GM23338 (cell line): ENCODE results near the gene HHAT. TPM values are rescaled to one million over a fixed set of nuclear protein-coding genes. Genes with fewer than 3 reads are reported as not detected.

Experiments used
- ATAC-seq: fragments of 200-7000 bp; cut with Tn5 transposase; 3 replicates; pipeline ENCODE4 v1.9.1; 2020
- DNase-seq: peaks from one replicate; pipeline ENCODE4 v3.0.0-alpha.2; 2015; ENCODE audit warnings: low spot score
- H2AFZ ChIP-seq: fragments of 200-600 bp; sonication (generic); 2 replicates; pipeline ENCODE4 v1.8.0; 2016; ENCODE audit warnings: antibody characterized with exemption, mild to moderate bottlenecking, moderate library complexity
- H3F3A ChIP-seq: fragments of 200-600 bp; sonication (generic); replicated peaks from 2 replicates; pipeline ENCODE4 v1.8.0; 2017; ENCODE audit warnings: antibody characterized with exemption, mixed run types, low read depth
- H3K27ac ChIP-seq: fragments of 200-600 bp; sonication (generic); 2 replicates; pipeline ENCODE4 v1.6.1; 2016; ENCODE audit warnings: low read depth
- H3K27me3 ChIP-seq: fragments of 200-600 bp; sonication (generic); 2 replicates; pipeline ENCODE4 v1.8.0; 2016; ENCODE audit warnings: mild to moderate bottlenecking, mixed run types, moderate library complexity; ENCODE audit not compliant: insufficient read depth
- H3K36me3 ChIP-seq: fragments of 200-600 bp; sonication (generic); 2 replicates; pipeline ENCODE4 v1.8.0; 2016; ENCODE audit warnings: mild to moderate bottlenecking; ENCODE audit not compliant: insufficient read depth
- H3K4me1 ChIP-seq: fragments of 200-600 bp; sonication (generic); 2 replicates; pipeline ENCODE4 v1.8.0; 2016; ENCODE audit warnings: mild to moderate bottlenecking, moderate library complexity; ENCODE audit not compliant: insufficient read depth
- H3K4me2 ChIP-seq: fragments of 200-600 bp; sonication (generic); 2 replicates; pipeline ENCODE4 v1.7.1; 2017; ENCODE audit warnings: mixed run types
- H3K4me3 ChIP-seq: fragments of 200-600 bp; sonication (generic); 2 replicates; pipeline ENCODE4 v1.6.1; 2016; ENCODE audit warnings: mixed run types
- H3K79me2 ChIP-seq: fragments of 200-600 bp; sonication (generic); replicated peaks from 2 replicates; pipeline ENCODE4 v1.8.0; 2017; ENCODE audit warnings: mild to moderate bottlenecking; ENCODE audit not compliant: insufficient read depth
- H3K9me2 ChIP-seq: fragments of 200-600 bp; sonication (generic); 2 replicates; pipeline ENCODE4 v1.8.0; 2017; ENCODE audit not compliant: insufficient read depth
- H4K20me1 ChIP-seq: fragments of 200-600 bp; sonication (generic); replicated peaks from 2 replicates; pipeline ENCODE4 v1.8.0; 2017; ENCODE audit warnings: mild to moderate bottlenecking; ENCODE audit not compliant: insufficient read depth
- H3K27ac Mint-ChIP-seq: 2 replicates; pipeline ENCODE4 v1.8.0; 2020; ENCODE audit warnings: inconsistent platforms, mild to moderate bottlenecking, moderate library complexity, mixed read lengths
- H3K27me3 Mint-ChIP-seq: 3 replicates; pipeline ENCODE4 v1.8.0; 2022; ENCODE audit warnings: low read depth, mild to moderate bottlenecking, moderate library complexity, mixed read lengths, inconsistent platforms; ENCODE audit not compliant: insufficient read depth, poor library complexity
- H3K36me3 Mint-ChIP-seq: 3 replicates; pipeline ENCODE4 v1.8.0; 2021; ENCODE audit warnings: low read depth, mild to moderate bottlenecking, inconsistent platforms, moderate library complexity, mixed read lengths
- H3K4me1 Mint-ChIP-seq: 3 replicates; pipeline ENCODE4 v1.8.0; 2020; ENCODE audit warnings: mild to moderate bottlenecking, inconsistent platforms, mixed read lengths
- H3K4me3 Mint-ChIP-seq: 3 replicates; pipeline ENCODE4 v1.8.0; 2021; ENCODE audit warnings: moderate library complexity, mild to moderate bottlenecking, inconsistent platforms, mixed read lengths
- H3K9me3 Mint-ChIP-seq: 3 replicates; pipeline ENCODE4 v1.8.0; 2020; ENCODE audit warnings: moderate library complexity, mild to moderate bottlenecking, inconsistent platforms, mixed read lengths
- CREB1 ChIP-seq: fragments of 250-450 bp; sonication (Bioruptor Pico); IDR thresholded peaks from 2 replicates; pipeline ENCODE4 v1.5.0; 2020; ENCODE audit warnings: low read depth, mild to moderate bottlenecking, moderate library complexity
- EZH2 ChIP-seq: fragments of 200-600 bp; sonication (generic); IDR thresholded peaks from one replicate; pipeline ENCODE4 v1.8.0; 2017; ENCODE audit warnings: antibody characterized with exemption, mild to moderate bottlenecking, low read depth; ENCODE audit not compliant: unreplicated experiment
- EZH2phosphoT487 ChIP-seq: fragments of 200-600 bp; sonication (generic); IDR thresholded peaks from one replicate; pipeline ENCODE4 v1.8.1; 2018; ENCODE audit warnings: antibody characterized with exemption; ENCODE audit not compliant: unreplicated experiment
- JUNB ChIP-seq: IDR thresholded peaks from one replicate; pipeline ENCODE4 v1.6.1; 2016; ENCODE audit warnings: antibody characterized with exemption; ENCODE audit not compliant: unreplicated experiment
- NANOG ChIP-seq: IDR thresholded peaks from 2 replicates; pipeline ENCODE4 v1.6.1; 2016; ENCODE audit warnings: antibody characterized with exemption, borderline replicate concordance
- POLR2AphosphoS5 ChIP-seq: IDR thresholded peaks from 2 replicates; pipeline ENCODE4 v1.6.1; 2016; ENCODE audit warnings: antibody characterized with exemption, low read depth
- STAT1 ChIP-seq: IDR thresholded peaks from one replicate; pipeline ENCODE4 v1.6.1; 2016; ENCODE audit warnings: antibody characterized with exemption; ENCODE audit not compliant: unreplicated experiment
- ZNF114 ChIP-seq: fragments of 250-450 bp; sonication (Bioruptor Pico); IDR thresholded peaks from 2 replicates; pipeline ENCODE4 v1.5.0; 2020; ENCODE audit warnings: mild to moderate bottlenecking, moderate library complexity
- polyA plus RNA-seq: library from polyadenylated mRNA; unstranded; fragments of >200 nt; fragmentation: Nextera tagmentation; extraction: Ambion mirVana; gene quantifications from 2 replicates; pipeline ENCODE4 v1.2.1, GENCODE V29; 2016
- total RNA-seq: library from RNA; depleted of rRNA; stranded (reverse); fragments of >200 nt; shearing (Covaris generic); gene quantifications from 2 replicates; pipeline ENCODE4 v1.2.3, GENCODE V29; 2014
- TF ChIP-seq, protein P1 (sequence below): fragments of 250-450 bp; sonication (Bioruptor Pico); IDR thresholded peaks from 2 replicates; pipeline ENCODE4 v1.5.0; 2020; ENCODE audit warnings: mild to moderate bottlenecking, moderate library complexity
- TF ChIP-seq, protein P2 (sequence below): IDR thresholded peaks from one replicate; pipeline ENCODE4 v1.6.1; 2018; ENCODE audit warnings: antibody characterized with exemption; ENCODE audit not compliant: unreplicated experiment
- TF ChIP-seq, protein P3 (sequence below), 2 experiments: fragments of 200-600 bp in 1 of 2; sonication (generic) in 1 of 2; conservative IDR thresholded peaks; 2 replicates each; pipeline versions ENCODE4 v1.5.1 to v1.6.1; 2016 to 2017; ENCODE audit warnings: antibody characterized with exemption in 2 of 2, low read depth in 2 of 2, mild to moderate bottlenecking in 2 of 2, moderate library complexity in 1 of 2
- TF ChIP-seq, protein P4 (sequence below): IDR thresholded peaks from 2 replicates; pipeline ENCODE4 v1.6.1; 2016; ENCODE audit warnings: antibody characterized with exemption

HHAT gene
- total and polyA plus RNA-seq, 2 experiments from 2014 or later, result 0.11 to 0.66 TPM

DNA sequence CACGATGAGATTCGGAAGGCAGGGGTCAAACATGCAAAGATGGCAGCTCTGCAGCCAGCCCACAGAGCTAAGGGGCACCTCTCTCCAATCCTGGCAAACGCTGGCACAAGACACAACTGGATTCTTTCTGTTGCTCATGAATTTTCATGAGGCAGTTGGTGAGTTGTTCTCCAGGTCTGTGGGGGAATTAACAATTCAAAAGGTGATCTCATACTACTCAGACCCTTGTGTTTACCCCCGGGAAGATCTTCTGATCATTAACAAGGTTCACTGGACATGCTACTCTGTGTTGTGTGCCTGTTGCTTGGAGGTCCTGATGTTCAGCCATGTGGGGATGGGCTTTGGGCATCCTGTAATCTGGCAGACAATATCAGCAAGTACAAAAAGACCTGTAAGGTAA, 128.9 kb downstream of the HHAT start (continued):
- TF ChIP-seq, protein P1, sequence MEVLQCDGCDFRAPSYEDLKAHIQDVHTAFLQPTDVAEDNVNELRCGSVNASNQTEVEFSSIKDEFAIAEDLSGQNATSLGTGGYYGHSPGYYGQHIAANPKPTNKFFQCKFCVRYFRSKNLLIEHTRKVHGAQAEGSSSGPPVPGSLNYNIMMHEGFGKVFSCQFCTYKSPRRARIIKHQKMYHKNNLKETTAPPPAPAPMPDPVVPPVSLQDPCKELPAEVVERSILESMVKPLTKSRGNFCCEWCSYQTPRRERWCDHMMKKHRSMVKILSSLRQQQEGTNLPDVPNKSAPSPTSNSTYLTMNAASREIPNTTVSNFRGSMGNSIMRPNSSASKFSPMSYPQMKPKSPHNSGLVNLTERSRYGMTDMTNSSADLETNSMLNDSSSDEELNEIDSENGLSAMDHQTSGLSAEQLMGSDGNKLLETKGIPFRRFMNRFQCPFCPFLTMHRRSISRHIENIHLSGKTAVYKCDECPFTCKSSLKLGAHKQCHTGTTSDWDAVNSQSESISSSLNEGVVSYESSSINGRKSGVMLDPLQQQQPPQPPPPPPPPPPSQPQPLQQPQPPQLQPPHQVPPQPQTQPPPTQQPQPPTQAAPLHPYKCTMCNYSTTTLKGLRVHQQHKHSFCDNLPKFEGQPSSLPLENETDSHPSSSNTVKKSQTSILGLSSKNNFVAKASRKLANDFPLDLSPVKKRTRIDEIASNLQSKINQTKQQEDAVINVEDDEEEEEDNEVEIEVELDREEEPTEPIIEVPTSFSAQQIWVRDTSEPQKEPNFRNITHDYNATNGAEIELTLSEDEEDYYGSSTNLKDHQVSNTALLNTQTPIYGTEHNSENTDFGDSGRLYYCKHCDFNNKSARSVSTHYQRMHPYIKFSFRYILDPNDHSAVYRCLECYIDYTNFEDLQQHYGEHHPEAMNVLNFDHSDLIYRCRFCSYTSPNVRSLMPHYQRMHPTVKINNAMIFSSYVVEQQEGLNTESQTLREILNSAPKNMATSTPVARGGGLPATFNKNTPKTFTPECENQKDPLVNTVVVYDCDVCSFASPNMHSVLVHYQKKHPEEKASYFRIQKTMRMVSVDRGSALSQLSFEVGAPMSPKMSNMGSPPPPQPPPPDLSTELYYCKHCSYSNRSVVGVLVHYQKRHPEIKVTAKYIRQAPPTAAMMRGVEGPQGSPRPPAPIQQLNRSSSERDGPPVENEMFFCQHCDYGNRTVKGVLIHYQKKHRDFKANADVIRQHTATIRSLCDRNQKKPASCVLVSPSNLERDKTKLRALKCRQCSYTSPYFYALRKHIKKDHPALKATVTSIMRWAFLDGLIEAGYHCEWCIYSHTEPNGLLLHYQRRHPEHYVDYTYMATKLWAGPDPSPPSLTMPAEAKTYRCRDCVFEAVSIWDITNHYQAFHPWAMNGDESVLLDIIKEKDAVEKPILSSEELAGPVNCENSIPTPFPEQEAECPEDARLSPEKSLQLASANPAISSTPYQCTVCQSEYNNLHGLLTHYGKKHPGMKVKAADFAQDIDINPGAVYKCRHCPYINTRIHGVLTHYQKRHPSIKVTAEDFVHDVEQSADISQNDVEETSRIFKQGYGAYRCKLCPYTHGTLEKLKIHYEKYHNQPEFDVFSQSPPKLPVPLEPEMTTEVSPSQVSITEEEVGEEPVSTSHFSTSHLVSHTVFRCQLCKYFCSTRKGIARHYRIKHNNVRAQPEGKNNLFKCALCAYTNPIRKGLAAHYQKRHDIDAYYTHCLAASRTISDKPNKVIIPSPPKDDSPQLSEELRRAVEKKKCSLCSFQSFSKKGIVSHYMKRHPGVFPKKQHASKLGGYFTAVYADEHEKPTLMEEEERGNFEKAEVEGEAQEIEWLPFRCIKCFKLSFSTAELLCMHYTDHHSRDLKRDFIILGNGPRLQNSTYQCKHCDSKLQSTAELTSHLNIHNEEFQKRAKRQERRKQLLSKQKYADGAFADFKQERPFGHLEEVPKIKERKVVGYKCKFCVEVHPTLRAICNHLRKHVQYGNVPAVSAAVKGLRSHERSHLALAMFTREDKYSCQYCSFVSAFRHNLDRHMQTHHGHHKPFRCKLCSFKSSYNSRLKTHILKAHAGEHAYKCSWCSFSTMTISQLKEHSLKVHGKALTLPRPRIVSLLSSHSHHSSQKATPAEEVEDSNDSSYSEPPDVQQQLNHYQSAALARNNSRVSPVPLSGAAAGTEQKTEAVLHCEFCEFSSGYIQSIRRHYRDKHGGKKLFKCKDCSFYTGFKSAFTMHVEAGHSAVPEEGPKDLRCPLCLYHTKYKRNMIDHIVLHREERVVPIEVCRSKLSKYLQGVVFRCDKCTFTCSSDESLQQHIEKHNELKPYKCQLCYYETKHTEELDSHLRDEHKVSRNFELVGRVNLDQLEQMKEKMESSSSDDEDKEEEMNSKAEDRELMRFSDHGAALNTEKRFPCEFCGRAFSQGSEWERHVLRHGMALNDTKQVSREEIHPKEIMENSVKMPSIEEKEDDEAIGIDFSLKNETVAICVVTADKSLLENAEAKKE, result no peak
- TF ChIP-seq ZNF114 (no peak), POLR2AphosphoS5 (no peak)

GRCh38 chr1:210464519-210465039, 135.9 kb downstream of the HHAT start:
- Histone ChIP-seq H3K4me2 (no peak overlapping the region), H3K27me3 (no peaks in the 10 kb centered on the region), H3F3A (no peaks in the 10 kb centered on the region), H3K27ac (no peak overlapping the region), H2AFZ (peak overlapping the region; percentile 72; the same call in 1 of the 2 replicates), H3K4me3 (no peak overlapping the region), H3K79me2 (no peaks in the 10 kb centered on the region), H3K4me1 (no peaks in the 10 kb centered on the region), H3K36me3 (no peaks in the 10 kb centered on the region), H4K20me1 (no peaks in the 10 kb centered on the region), H3K9me2 (peaks cover 8% of the 10 kb centered on the region; the same call in 1 of the 2 replicates)
- DNase-seq (no peak), ATAC-seq (no peak)
- Mint-ChIP-seq H3K36me3 (no peaks in the 10 kb centered on the region), H3K9me3 (no peaks in the 10 kb centered on the region), H3K4me1 (peaks cover 7% of the 10 kb centered on the region; the same call in 2 of the 3 replicates), H3K4me3 (no peak overlapping the region), H3K27ac (no peak overlapping the region), H3K27me3 (peaks cover 1% of the 10 kb centered on the region)
- TF ChIP-seq CREB1 (CRISPR knock-in tag) (no peak), EZH2phosphoT487 (no peak), EZH2 (no peak), NANOG (no peak), POLR2AphosphoS5 (no peak), ZNF114 (no peak), STAT1 (no peak), JUNB (no peak)
- TF ChIP-seq, protein P2, sequence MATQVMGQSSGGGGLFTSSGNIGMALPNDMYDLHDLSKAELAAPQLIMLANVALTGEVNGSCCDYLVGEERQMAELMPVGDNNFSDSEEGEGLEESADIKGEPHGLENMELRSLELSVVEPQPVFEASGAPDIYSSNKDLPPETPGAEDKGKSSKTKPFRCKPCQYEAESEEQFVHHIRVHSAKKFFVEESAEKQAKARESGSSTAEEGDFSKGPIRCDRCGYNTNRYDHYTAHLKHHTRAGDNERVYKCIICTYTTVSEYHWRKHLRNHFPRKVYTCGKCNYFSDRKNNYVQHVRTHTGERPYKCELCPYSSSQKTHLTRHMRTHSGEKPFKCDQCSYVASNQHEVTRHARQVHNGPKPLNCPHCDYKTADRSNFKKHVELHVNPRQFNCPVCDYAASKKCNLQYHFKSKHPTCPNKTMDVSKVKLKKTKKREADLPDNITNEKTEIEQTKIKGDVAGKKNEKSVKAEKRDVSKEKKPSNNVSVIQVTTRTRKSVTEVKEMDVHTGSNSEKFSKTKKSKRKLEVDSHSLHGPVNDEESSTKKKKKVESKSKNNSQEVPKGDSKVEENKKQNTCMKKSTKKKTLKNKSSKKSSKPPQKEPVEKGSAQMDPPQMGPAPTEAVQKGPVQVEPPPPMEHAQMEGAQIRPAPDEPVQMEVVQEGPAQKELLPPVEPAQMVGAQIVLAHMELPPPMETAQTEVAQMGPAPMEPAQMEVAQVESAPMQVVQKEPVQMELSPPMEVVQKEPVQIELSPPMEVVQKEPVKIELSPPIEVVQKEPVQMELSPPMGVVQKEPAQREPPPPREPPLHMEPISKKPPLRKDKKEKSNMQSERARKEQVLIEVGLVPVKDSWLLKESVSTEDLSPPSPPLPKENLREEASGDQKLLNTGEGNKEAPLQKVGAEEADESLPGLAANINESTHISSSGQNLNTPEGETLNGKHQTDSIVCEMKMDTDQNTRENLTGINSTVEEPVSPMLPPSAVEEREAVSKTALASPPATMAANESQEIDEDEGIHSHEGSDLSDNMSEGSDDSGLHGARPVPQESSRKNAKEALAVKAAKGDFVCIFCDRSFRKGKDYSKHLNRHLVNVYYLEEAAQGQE, result no peak
- TF ChIP-seq, protein P3, sequence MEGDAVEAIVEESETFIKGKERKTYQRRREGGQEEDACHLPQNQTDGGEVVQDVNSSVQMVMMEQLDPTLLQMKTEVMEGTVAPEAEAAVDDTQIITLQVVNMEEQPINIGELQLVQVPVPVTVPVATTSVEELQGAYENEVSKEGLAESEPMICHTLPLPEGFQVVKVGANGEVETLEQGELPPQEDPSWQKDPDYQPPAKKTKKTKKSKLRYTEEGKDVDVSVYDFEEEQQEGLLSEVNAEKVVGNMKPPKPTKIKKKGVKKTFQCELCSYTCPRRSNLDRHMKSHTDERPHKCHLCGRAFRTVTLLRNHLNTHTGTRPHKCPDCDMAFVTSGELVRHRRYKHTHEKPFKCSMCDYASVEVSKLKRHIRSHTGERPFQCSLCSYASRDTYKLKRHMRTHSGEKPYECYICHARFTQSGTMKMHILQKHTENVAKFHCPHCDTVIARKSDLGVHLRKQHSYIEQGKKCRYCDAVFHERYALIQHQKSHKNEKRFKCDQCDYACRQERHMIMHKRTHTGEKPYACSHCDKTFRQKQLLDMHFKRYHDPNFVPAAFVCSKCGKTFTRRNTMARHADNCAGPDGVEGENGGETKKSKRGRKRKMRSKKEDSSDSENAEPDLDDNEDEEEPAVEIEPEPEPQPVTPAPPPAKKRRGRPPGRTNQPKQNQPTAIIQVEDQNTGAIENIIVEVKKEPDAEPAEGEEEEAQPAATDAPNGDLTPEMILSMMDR (conservative IDR thresholded peaks at IDR 0.05; ENCODE audit: low read depth in 2 of 2), result no peak
- TF ChIP-seq, protein P4, sequence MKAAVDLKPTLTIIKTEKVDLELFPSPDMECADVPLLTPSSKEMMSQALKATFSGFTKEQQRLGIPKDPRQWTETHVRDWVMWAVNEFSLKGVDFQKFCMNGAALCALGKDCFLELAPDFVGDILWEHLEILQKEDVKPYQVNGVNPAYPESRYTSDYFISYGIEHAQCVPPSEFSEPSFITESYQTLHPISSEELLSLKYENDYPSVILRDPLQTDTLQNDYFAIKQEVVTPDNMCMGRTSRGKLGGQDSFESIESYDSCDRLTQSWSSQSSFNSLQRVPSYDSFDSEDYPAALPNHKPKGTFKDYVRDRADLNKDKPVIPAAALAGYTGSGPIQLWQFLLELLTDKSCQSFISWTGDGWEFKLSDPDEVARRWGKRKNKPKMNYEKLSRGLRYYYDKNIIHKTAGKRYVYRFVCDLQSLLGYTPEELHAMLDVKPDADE, result no peak
